ENCODE results near the gene EREG. TPM values are rescaled to one million over a fixed set of nuclear protein-coding genes. Genes with fewer than 3 reads are reported as not detected.

The EREG gene
- total RNA-seq, 4 donors from 2014 or later = 2.4 to 7.8 (median 4.8) TPM

GRCh38 chr4:74424111-74424510 is 59.2 kb downstream of the EREG start:
- Histone ChIP-seq H3K9me3 (no peaks in the 10 kb centered on the region), H3K27me3 (no peaks in the 10 kb centered on the region), H3K4me1 (no peaks in the 10 kb centered on the region), H3K36me3 (no peaks in the 10 kb centered on the region), H3K4me3 (no peak overlapping the region), H3K27ac (no peak overlapping the region)
- WGBS, 2 donors (ENCODE audit: low coverage in 1 of 2) = 92 to 95% methylated on average over 2 of the region's 2 CpGs
- no peak for ATAC-seq
- TF ChIP-seq EP300 (IDR thresholded peaks at IDR 0.05) (no peak), POLR2AphosphoS5 (IDR thresholded peaks at IDR 0.05) (no peak), POLR2A (IDR thresholded peaks at IDR 0.05) (no peak)
- TF ChIP-seq, protein P1, sequence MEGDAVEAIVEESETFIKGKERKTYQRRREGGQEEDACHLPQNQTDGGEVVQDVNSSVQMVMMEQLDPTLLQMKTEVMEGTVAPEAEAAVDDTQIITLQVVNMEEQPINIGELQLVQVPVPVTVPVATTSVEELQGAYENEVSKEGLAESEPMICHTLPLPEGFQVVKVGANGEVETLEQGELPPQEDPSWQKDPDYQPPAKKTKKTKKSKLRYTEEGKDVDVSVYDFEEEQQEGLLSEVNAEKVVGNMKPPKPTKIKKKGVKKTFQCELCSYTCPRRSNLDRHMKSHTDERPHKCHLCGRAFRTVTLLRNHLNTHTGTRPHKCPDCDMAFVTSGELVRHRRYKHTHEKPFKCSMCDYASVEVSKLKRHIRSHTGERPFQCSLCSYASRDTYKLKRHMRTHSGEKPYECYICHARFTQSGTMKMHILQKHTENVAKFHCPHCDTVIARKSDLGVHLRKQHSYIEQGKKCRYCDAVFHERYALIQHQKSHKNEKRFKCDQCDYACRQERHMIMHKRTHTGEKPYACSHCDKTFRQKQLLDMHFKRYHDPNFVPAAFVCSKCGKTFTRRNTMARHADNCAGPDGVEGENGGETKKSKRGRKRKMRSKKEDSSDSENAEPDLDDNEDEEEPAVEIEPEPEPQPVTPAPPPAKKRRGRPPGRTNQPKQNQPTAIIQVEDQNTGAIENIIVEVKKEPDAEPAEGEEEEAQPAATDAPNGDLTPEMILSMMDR (IDR thresholded peaks at IDR 0.05) = no peak

- no peak overlapping the region for H3K27ac ChIP-seq
- no peaks in the 10 kb centered on the region for H3K27me3 ChIP-seq
- WGBS, 2 donors (ENCODE audit: low coverage in 1 of 2) = 79 to 100% methylated on average over 1 of the region's 1 CpG
- no peak for ATAC-seq
- H3K4me3 ChIP-seq = no peak overlapping the region
- H3K4me1 ChIP-seq = no peaks in the 10 kb centered on the region
- TF ChIP-seq, protein P1 (IDR thresholded peaks at IDR 0.05) = no peak
- TF ChIP-seq POLR2AphosphoS5 (IDR thresholded peaks at IDR 0.05) (no peak), POLR2A (IDR thresholded peaks at IDR 0.05) (no peak), EP300 (IDR thresholded peaks at IDR 0.05) (no peak)
- H3K9me3 ChIP-seq = no peaks in the 10 kb centered on the region
- H3K36me3 ChIP-seq = no peaks in the 10 kb centered on the region
These were observed 61.2 kb downstream of the EREG start for GRCh38 chr4:74426101-74426500.

DNA sequence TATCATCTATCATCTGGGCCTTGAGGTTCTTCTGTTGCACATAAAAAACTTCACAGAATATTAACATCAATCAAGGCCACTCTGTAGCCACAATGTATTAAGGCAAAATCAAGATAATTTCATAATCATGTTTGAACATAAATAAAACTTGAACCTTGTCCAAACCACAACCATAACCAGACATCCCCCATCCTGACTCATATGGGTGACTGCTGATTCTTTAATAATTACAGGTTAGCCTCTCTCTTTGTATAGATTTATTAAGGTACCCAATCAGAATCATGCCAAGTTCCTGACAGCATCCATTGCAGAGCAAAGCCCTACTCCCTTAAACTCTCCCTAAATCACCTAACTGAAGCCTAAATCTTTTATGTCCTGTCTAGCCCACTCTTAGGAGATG is 63.3 kb downstream of the EREG start:
- no peaks in the 10 kb centered on the region for H3K9me3 ChIP-seq
- TF ChIP-seq EP300 (IDR thresholded peaks at IDR 0.05) = no peak
- TF ChIP-seq POLR2A (IDR thresholded peaks at IDR 0.05) = no peak
- no peak for TF ChIP-seq POLR2AphosphoS5 (IDR thresholded peaks at IDR 0.05)
- TF ChIP-seq, protein P1 (IDR thresholded peaks at IDR 0.05) = no peak
- H3K4me3 ChIP-seq = no peak overlapping the region
- no peak overlapping the region for H3K27ac ChIP-seq
- no peaks in the 10 kb centered on the region for H3K4me1 ChIP-seq
- no peak for ATAC-seq
- H3K27me3 ChIP-seq = no peaks in the 10 kb centered on the region
- H3K36me3 ChIP-seq = no peaks in the 10 kb centered on the region

GRCh38 chr4:74431113-74431826 is 66.3 kb downstream of the EREG start:
- H3K4me1 ChIP-seq = no peaks in the 10 kb centered on the region
- H3K27me3 ChIP-seq = no peaks in the 10 kb centered on the region
- no peak for ATAC-seq
- no peaks in the 10 kb centered on the region for H3K9me3 ChIP-seq
- no peak overlapping the region for H3K4me3 ChIP-seq
- 80 to 87% methylated on average over 11 of the region's 11 CpGs for WGBS, 2 donors (ENCODE audit: low coverage in 1 of 2)
- TF ChIP-seq POLR2AphosphoS5 (IDR thresholded peaks at IDR 0.05) (no peak), EP300 (IDR thresholded peaks at IDR 0.05) (no peak), POLR2A (IDR thresholded peaks at IDR 0.05) (no peak)
- TF ChIP-seq, protein P1 (IDR thresholded peaks at IDR 0.05) = no peak
- H3K36me3 ChIP-seq = no peaks in the 10 kb centered on the region
- H3K27ac ChIP-seq = no peak overlapping the region

GRCh38 chr4:74433043-74433442 is 68.1 kb downstream of the EREG start:
- H3K4me3 ChIP-seq = no peak overlapping the region
- no peaks in the 10 kb centered on the region for H3K4me1 ChIP-seq
- H3K36me3 ChIP-seq = no peaks in the 10 kb centered on the region
- H3K27ac ChIP-seq = no peak overlapping the region
- 73 to 92% methylated on average over 2 of the region's 2 CpGs for WGBS, 2 donors (ENCODE audit: low coverage in 1 of 2)
- H3K9me3 ChIP-seq = no peaks in the 10 kb centered on the region
- no peaks in the 10 kb centered on the region for H3K27me3 ChIP-seq
- ATAC-seq = no peak
- TF ChIP-seq POLR2AphosphoS5 (IDR thresholded peaks at IDR 0.05) (no peak), EP300 (IDR thresholded peaks at IDR 0.05) (no peak), POLR2A (IDR thresholded peaks at IDR 0.05) (no peak)
- TF ChIP-seq, protein P1 (IDR thresholded peaks at IDR 0.05) = no peak

Data from gastroesophageal sphincter (tissue), 4 donors.